Astrocyte (in vitro differentiated cells and primary cell): Measurements from ENCODE around the gene EXOC6.

Experiments
- EZH2 ChIP-seq: IDR thresholded peaks from 2 replicates; pipeline ENCODE4 v1.6.1; 2012; ENCODE audit warnings: mild to moderate bottlenecking, low read length, inconsistent platforms; ENCODE audit not compliant: insufficient read depth
- TF ChIP-seq, protein P1 (sequence below): IDR thresholded peaks from 2 replicates; pipeline ENCODE4 v1.5.1; 2011; ENCODE audit warnings: low read depth, mild to moderate bottlenecking, inconsistent platforms, low read length, moderate library complexity; ENCODE audit not compliant: insufficient read depth

DNA sequence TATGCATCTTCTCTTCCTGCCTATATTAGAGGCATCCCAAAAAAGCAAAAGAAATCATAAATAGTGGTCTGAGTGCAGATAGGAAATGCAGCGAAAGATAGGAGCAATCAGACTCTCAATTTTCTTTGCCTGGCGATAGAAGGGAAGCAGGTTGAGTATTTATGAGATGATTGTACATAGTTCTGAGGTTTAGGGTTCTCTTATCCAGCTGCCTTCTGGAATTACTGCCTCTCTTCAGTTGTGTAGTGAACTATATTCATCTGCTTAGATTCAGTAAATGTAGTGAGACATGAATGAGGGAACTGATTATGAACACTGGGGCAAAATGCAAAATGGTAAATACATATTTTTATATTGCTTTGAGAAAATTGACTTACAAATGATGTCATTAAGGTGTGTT, 119.3 kb downstream of the EXOC6 start:
- TF ChIP-seq EZH2 = no peak
- TF ChIP-seq, protein P1, sequence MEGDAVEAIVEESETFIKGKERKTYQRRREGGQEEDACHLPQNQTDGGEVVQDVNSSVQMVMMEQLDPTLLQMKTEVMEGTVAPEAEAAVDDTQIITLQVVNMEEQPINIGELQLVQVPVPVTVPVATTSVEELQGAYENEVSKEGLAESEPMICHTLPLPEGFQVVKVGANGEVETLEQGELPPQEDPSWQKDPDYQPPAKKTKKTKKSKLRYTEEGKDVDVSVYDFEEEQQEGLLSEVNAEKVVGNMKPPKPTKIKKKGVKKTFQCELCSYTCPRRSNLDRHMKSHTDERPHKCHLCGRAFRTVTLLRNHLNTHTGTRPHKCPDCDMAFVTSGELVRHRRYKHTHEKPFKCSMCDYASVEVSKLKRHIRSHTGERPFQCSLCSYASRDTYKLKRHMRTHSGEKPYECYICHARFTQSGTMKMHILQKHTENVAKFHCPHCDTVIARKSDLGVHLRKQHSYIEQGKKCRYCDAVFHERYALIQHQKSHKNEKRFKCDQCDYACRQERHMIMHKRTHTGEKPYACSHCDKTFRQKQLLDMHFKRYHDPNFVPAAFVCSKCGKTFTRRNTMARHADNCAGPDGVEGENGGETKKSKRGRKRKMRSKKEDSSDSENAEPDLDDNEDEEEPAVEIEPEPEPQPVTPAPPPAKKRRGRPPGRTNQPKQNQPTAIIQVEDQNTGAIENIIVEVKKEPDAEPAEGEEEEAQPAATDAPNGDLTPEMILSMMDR = no peak
